ENCODE data around the gene NLRX1. TPM values are rescaled to one million over a fixed set of nuclear protein-coding genes. Genes with fewer than 3 reads are reported as not detected.

Gene NLRX1
- total RNA-seq, 3 donors from 2014 or later (not counting 1 experiment from before 2014, with no cell fraction given) = 12.4 to 16.4 (median 13.8) TPM

GRCh38 chr11:119178166-119178680 is 9.7 kb downstream of the NLRX1 start:
- Histone ChIP-seq H3K4me1 (ENCODE audit: control insufficient read depth, insufficient read depth, low read length) (no peaks in the 10 kb centered on the region), H3K27ac (ENCODE audit: low read length) (no peak overlapping the region), H3K9me3 (ENCODE audit: control insufficient read depth, insufficient read depth, low read length) (no peaks in the 10 kb centered on the region), H3K4me3 (ENCODE audit: low read length) (no peak overlapping the region), H3K36me3 (ENCODE audit: control insufficient read depth, insufficient read depth, low read length) (peaks cover 17% of the 10 kb centered on the region), H3K27me3 (ENCODE audit: control insufficient read depth, insufficient read depth, low read length) (no peaks in the 10 kb centered on the region)
- intact Hi-C loops (cut with micrococcal nuclease) = no loop called here
- no peaks in the 10 kb centered on the region for H3K36me3 Mint-ChIP-seq
- no peak overlapping the region for H3K27ac Mint-ChIP-seq
- 68% methylated on average over 4 of the region's 4 CpGs for WGBS (ENCODE audit: insufficient coverage)
- TF ChIP-seq CTCF (IDR thresholded peaks at IDR 0.05) = no peak
- H3K4me1 Mint-ChIP-seq = no peaks in the 10 kb centered on the region
- ATAC-seq (no peak), DNase-seq (no peak)
- no peaks in the 10 kb centered on the region for H3K9me3 Mint-ChIP-seq
- H3K4me3 Mint-ChIP-seq = no peak overlapping the region
- H3K27me3 Mint-ChIP-seq (ENCODE audit: low read depth in 2 of 2) = no peaks in the 10 kb centered on the region

GRCh38 chr11:119179342-119179741 is 10.8 kb downstream of the NLRX1 start:
- no peaks in the 10 kb centered on the region for H3K4me1 ChIP-seq (ENCODE audit: control insufficient read depth, insufficient read depth, low read length)
- no peak for DNase-seq
- H3K27ac Mint-ChIP-seq = no peak overlapping the region
- H3K36me3 ChIP-seq (ENCODE audit: control insufficient read depth, insufficient read depth, low read length) = peaks cover 16% of the 10 kb centered on the region
- H3K9me3 ChIP-seq (ENCODE audit: control insufficient read depth, insufficient read depth, low read length) = no peaks in the 10 kb centered on the region
- no peaks in the 10 kb centered on the region for H3K4me1 Mint-ChIP-seq
- no peak for TF ChIP-seq CTCF (IDR thresholded peaks at IDR 0.05)
- no peak overlapping the region for H3K4me3 Mint-ChIP-seq
- no peaks in the 10 kb centered on the region for H3K9me3 Mint-ChIP-seq
- no peaks in the 10 kb centered on the region for H3K27me3 Mint-ChIP-seq (ENCODE audit: low read depth in 2 of 2)
- intact Hi-C loops (cut with micrococcal nuclease) = no loop called here
- no peaks in the 10 kb centered on the region for H3K27me3 ChIP-seq (ENCODE audit: control insufficient read depth, insufficient read depth, low read length)
- H3K4me3 ChIP-seq (ENCODE audit: low read length) = no peak overlapping the region
- ATAC-seq = no peak
- WGBS (ENCODE audit: insufficient coverage) = 98% methylated on average over 6 of the region's 6 CpGs
- H3K27ac ChIP-seq (ENCODE audit: low read length) = no peak overlapping the region
- H3K36me3 Mint-ChIP-seq = no peaks in the 10 kb centered on the region

GRCh38 chr11:119179983-119180382 is 11.5 kb downstream of the NLRX1 start:
- no peaks in the 10 kb centered on the region for H3K27me3 ChIP-seq (ENCODE audit: control insufficient read depth, insufficient read depth, low read length)
- WGBS (ENCODE audit: insufficient coverage) = 99% methylated on average over 10 of the region's 10 CpGs

More at GRCh38 chr11:119179983-119180382, 11.5 kb downstream of the NLRX1 start:
- Mint-ChIP-seq H3K4me1 (no peaks in the 10 kb centered on the region), H3K9me3 (no peaks in the 10 kb centered on the region), H3K4me3 (no peak overlapping the region), H3K36me3 (no peaks in the 10 kb centered on the region), H3K27ac (no peak overlapping the region), H3K27me3 (ENCODE audit: low read depth in 2 of 2) (no peaks in the 10 kb centered on the region)
- Histone ChIP-seq H3K9me3 (ENCODE audit: control insufficient read depth, insufficient read depth, low read length) (no peaks in the 10 kb centered on the region), H3K27ac (ENCODE audit: low read length) (no peak overlapping the region), H3K4me1 (ENCODE audit: control insufficient read depth, insufficient read depth, low read length) (no peaks in the 10 kb centered on the region), H3K36me3 (ENCODE audit: control insufficient read depth, insufficient read depth, low read length) (peaks cover 13% of the 10 kb centered on the region), H3K4me3 (ENCODE audit: low read length) (no peak overlapping the region)
- intact Hi-C loops (cut with micrococcal nuclease) = no loop called here
- DNase-seq = no peak
- ATAC-seq = no peak
- TF ChIP-seq CTCF (IDR thresholded peaks at IDR 0.05) = no peak
